Nucleus accumbens (tissue), 56 donors: ENCODE measurements around the gene SH3PXD2A.

Source experiments
- DNase-seq, 56 donors: peaks; one replicate each; lab custom pipeline; 2025; lab: John Stamatoyannopoulos, UW

SH3PXD2A gene

DNA sequence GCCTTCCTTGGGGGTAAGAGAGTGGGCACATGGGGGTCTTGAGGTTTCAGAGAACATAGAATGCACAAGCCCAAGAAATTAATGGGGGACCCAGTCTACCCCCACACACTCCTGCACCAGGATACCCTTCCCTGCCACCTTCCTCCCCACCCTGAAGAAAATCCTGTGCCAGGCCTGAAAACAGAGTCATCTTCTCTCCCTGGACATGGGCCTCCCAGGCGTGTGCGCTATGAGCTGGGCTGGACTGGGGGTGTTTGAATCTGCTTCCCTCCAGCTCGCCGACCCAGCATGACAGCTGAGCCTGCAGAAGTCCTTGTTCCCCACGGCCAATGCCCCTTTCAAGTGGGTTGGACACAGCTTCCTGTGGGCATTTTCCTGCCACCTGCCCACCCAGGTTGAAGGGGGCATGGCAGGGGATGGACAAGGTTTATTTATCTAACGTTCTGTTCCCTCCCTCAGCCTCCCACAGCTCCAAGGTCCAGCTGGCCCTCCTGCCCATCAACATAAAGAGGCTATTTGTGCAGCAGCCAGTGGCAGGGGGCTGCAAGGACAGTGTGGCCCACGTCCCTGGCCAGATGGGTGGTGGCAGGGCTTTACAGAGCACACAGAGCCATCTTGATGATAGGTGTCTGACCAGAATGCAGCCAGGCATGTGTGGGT is 141.0 kb downstream of the SH3PXD2A start:
- peak in 2 of 56 donors; percentile 19 to 28 for DNase-seq

DNA sequence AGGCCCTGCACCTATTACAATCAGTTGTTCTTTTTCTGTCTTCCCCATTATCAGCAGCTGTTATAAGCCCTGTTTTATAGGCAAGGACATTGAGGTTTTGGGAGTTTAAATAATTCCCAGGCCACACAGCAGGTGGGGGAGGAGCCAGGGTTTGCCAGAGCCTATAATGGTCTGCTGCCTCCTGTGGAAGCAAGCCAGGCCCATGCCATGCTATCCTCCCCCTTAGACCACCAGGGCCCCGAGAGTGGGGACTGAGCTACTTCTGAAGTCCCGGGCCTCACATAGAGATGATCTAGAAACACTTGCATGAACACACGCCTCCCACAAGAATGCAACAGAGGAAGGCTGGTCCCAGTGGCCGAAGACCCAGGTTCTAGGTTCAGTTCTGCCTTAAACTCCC is 141.7 kb downstream of the SH3PXD2A start:
- no peak for DNase-seq

DNA sequence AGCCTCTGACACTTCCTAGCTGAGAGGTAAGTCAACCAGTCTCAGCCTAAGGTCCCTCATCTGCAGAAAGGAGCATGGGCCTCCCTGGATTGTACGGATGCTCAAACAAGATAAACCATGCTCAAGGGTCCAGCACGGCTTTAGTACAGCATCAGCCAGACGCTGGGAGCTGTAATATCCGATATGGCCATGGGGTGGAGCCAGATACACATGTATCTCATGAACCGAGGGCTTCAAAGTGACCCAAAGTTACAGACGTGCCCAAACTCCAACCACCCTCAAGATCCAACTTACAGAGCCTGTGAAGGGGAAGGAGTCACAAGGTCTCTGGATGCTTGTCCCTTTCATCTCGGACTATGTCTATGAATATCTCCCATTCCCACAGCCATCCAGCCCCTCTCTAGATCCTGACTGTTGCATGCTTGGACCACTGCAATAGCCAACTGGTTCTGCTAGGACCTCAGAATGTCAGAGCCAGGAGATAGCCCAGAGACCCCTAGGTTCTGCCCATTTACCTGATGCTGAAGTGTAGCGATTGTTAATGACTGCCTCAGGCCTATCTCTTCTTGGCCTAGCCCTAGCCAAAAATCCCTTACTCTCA is 142.4 kb downstream of the SH3PXD2A start:
- peak in 51 of 56 donors; percentile 27 to 93 (median 75) for DNase-seq

DNA sequence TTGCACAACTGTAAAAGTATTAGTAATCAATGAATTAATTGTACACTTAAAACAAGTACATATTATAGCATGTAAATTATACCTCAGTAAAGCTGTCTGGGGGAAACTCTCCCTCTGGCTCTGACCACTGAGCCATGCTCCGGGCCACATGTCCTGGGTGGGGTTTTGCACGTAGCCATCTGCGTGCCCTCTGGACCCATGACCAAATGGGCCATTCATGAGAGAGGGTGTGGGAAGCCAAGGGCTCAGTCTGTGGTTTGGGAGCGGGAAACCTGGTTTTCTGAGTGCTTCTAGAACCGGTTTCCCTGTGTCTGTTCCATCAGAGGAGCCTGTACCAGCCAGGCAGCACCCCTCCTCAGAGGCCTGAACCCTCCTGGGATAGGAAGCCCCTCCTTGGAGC is 143.2 kb downstream of the SH3PXD2A start:
- DNase-seq, result peak in 3 of 56 donors; percentile 27 to 52 (median 48)

DNA sequence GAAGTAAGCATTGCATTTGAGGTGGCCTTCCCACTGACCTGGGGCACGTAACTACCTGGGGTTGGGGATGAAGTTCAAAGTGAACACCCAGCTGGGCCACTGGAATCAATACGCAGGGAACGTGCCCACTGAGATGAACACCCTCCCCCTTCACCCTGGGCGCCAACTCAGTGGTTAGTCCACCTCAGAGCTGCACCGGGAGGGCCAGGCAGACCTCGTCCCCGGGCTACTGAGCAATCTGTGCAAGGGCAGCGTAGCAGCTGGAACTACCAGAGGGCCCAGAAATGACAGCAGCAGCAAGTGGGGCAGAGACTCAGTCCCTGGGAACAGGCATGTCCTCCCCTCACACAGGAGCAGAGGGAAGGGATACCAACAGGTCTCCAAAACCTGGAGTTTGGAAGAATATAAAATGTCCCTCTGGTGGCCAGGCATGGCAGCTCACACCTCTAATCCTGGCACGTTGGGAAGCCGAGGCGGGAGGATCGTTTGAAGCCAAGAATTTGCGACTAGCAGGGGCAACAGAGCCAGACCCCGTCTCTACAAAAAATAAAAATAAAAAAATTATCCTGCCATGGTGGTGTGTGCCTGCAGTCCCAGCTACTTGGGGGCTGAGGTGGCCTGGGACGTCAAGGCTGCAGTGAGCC is 143.9 kb downstream of the SH3PXD2A start:
- peak in 1 of 56 donors; percentile 26 for DNase-seq

DNA sequence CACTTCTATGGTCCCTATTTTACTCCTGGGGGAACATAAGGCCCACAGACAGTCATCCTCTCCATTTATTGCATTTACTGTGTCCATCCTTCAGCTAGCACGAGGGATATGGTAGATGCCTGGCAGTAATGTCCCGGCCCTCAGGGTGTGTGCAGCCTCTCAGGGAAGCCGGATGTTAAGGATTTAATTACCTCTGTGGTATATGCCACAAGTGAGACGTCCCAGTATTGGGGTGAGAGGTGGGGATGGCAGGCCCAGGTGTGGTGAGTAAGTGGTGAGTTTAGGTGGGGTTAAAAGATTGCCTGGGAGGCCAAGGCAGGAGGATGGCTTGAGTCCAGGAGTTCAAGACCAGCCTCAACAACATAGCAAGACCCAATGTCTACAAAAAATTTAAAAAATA is 144.9 kb downstream of the SH3PXD2A start:
- no peak for DNase-seq

DNA sequence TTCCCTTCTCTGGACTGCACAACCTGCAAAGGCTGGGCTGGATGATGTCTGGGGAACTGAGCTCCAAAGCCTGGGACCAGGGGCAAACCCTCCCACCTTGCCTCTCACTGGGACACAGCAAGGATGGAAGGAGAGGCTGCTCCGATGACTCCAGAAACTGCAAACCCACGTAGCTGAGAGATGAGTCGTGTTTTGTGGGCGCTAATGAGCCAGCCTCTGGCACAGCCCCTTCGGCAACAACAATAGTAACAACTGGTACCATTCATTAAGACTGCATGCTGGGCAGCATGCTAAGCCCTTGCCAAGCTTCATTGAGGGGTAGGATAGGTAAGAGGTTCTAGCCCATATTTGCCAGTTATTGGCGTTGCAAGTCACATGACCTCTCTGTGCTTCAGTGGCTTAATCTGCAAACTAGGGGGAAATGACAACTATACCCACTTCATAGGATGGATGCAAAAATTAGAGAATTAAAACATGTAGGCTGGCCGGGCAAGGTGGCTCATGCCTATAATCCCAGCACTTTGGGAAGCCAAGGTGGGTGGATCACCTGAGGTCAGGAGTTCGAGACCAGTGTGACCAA is 145.9 kb downstream of the SH3PXD2A start:
- DNase-seq, result peak in 39 of 56 donors; percentile 21 to 74 (median 46)

DNA sequence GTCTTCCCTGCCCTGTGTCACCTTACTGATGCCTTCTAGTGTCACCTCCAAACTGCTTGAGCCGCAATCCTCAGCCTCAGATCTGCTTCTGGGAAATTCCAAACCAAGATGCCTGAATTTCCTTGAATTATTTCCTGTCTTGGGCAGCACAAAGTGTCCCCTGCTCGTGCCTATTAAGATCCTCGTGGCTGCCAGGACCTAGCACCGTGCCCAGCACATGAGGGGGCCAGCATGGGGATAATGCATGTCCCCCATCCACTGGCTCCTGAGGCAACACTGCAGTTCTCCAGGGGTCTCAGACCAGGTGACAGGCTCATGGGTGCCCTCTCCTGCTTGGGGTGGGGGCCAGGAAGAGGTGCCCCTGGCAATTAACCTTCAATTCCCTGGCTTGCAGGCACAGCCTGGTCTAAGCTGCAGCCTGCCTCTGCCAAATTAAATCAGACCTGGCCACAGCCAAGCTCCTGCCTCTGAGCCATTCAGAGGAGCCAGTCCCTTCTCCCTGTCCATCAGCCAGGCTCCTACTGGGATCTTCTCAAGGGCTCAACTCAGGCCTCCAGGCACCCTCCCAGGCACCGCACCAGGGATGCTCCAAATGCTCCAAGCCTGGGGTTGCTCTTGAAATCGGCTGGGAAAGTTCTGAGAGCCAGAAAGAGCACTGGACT is 146.6 kb downstream of the SH3PXD2A start:
- peak in 2 of 56 donors; percentile 10 to 40 for DNase-seq

DNA sequence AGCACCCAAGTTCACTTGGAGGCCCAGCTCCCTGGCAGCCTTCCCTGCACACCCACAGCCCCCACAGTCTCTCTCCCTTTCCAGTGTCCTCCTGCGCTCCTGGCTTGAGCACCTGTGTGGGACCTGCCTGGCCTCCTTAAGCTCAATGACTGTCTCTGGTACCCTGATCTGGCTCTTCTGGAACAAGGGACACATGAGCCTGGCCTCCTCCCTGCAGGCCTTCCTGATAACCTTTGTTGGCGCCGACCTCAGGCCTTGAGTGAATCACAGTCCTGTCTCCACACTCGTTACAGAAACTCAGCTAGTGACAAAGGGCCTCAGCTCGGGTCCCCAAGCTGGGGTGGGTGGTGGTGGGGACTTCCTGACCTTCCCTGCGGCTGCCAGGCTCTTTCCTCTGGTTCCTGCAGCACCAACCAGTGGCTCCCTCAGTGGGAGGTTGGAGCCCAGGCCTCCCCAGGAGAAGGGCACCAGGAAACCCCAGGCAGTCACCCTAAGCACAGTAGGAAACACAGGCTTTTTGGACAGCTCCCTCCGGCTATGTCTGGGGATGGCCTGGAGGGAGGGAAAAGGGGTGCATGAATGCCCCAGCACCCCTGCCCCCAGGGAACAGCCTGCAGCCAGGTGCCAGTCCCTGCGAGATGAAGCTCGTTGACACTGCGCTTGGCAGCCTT is 147.3 kb downstream of the SH3PXD2A start:
- DNase-seq, result no peak

DNA sequence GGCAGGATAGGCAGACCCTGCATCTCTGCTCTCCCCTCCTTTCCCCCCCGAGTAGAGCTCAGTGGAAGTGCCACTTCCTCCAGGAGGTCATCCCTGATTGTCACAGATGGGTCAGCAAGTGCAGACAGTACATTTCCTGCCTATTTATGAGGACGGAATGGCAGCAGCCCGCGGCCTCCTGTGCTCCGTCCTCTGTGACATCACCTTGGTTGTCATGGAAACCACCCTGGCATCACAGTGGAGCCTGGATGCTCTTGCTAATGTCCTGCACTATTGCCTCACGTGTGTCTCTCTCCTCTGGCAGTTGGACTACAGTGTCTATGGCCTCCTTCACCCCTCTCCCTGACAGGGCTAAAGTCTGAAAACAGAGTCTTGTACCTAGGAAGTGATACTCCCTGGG is 148.6 kb downstream of the SH3PXD2A start:
- no peak for DNase-seq

DNA sequence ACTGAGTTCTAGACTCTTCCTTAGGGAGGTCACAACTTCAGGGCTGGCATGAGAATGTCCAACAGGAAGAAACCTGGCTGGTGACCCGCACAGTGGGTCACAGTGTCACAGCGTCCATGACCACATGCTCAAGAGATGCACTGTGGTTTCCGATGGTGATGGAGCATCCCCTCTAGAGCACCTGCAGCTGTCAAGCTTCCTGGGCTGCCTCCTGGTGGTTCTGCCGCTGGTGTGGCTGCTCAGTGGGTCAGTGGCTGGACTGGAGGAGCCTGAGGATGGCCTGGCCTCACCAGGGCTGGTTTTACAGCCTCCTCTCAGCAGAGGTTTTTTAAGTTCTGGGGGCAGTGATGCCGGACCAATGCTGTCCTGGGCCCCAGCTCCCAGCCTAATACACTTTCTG is 149.3 kb downstream of the SH3PXD2A start:
- DNase-seq, result no peak

DNA sequence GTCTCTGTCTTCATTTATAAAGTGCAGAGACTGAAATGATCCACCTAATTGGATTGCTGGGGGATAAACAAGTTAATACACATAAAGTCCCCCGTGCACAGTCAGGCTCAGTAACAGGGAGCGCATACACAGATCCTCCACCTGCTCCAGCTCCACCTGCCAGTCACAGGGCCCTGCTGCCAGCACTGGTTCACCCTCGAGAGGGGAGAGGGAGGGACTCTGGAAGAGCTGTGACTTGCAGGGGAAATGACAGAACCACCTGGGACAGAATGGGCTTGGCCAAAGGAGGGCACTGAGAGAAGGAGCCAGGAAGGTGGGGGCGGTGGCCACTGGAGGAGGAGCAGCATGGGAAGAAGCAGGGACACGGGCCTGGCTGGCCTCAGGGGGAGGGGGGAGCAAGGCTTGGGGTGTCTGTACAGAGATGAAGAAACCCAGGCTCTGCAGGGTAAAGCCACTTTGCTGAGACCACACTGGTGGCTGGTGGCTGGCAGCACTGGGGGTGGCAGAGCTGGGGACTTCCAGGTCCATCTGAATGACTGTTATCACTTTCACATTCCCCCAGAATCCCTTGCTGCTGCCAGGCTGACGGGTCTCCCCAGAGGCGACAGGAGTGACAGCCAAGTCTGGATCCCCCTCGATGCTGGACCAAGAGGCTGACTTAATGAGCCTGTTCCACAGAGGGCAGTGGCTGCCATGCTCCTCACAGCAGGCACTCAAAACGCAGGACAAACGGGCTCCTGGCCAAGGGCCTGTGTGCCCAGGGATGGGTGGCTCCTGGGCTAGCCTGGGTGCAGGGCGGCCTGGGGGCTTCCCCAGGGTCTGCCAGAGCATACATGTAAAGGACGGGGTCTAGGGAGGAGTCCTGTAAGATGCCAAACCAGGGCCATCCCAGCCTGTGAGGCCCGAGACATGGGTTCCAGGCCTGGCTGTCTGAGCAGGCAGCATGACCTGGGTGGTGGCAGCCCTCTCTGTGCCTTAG is 151.1 kb downstream of the SH3PXD2A start:
- DNase-seq, result no peak

DNA sequence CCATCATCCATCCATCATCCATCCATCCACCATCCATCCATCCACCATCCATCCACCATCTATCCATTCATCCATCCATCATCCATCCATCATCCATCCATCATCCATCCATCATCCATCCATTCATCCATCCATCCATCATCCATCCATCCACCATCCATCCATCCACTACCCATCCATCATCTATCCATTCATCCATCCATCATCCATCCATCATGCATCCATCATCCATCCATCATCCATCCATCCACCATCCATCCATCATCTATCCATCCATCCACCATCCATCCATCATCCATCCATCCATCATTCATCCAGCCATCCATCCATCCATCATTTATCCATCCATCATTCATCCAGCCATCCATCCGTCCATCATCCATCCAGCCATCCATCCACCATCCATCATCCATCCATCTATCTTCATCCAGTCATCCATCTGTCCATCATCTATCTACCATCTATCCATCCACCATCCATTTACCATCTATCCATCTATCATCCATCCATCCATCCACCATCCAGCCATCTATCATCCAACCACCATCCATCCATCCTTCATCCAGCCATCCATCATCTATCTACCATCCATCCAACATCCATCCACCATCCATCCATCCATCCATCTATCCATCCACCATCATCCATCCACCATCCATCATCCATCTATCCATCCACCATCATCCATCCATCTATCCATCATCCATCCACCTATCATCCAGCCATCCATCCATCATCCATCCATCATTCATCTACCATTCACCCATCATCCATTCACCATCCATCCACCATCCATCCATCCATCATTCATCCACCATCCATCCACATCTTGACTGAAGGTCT is 153.8 kb downstream of the SH3PXD2A start:
- DNase-seq, result no peak

DNA sequence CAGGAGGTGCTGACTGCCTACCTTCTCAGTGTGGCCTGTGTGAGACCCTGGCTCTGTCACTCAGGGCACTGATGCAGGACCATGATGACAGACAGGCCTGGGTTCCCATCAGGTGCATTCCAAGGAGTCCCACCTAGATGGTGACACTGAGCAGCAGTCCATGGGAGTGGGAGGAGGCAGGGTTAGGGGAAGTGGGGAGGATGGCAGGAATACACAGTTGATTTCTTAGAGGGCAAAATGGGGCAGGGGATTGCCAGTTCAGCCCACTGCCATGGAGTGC is 155.0 kb downstream of the SH3PXD2A start:
- no peak for DNase-seq

DNA sequence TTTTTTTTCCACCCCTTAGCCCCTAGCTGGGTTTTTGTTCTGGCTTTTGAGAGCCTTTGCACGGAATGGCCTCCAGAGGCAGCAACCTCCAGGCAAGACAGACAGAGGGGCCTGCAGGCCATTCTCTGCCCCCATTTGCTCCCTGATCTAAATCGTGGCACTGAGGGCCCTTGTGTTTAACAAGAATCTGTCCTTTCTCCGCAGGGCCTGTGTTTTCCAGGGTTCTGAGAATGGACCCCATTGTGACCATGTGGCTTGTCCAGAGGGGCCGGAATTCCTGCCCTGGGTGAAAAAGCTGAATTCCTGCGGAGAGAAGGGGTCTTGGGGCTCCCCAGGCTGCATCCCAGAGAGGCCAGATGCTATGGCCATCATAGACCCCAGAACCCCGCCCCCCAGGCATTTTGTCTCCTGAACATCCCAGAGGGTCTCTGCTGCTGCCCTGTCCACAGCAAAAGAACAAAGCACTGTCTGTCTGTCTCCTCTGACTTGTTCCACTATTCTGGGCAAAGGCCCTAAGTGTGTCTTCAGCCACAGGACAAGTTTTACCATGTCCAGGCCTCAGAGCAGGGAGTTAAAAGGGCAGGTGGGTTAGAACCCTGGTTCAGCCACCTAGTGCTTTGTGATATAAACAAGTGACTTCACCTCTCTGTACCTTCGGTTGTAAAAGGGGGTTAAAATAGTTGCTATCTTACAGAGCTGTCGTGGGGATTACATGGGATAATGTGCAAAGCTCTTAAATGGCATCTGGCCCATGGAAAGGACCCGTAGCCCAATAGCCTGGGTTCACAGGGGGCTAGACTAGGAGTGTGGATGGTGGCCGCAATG is 155.6 kb downstream of the SH3PXD2A start:
- DNase-seq, result peak in 46 of 56 donors; percentile 20 to 81 (median 60)

DNA sequence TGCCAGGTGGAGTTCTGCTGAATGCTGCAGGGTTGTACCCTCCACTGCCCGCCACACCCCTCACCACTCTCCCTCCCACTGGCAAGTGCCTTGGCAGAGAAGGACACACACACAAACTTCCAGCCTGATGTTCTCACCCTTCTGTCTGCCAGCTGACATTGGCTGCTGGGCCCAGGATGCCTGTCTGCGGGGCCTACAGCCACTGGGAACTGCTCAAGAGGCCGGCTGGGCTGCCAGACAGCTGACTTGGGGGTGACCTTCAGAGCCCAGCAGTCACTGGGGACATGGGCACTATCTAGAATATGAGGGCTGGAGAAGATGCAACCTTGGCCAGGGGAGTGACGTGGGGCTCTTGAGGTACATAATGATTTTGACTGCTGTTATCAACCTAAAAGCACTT is 157.1 kb downstream of the SH3PXD2A start:
- DNase-seq, result peak in 2 of 56 donors; percentile 10 to 16

DNA sequence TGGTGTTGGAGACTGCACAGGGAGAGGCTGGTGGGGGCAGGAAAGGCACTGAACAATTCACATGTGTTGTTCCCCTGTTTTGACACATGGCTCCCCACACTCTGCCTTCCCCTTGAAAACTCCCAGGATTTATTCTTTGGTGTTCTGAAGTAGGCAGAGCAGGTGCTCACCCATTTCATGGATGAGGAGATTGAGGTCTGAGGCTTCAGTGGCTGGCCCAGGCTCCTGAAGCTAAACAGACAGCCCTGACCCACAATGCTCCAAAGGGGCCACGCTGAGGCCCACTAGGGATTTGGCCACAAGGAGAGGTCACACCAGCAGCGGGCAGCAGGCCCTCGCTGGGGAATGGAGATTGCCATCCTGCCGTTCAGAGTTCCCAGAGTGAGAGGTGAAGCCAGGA is 157.6 kb downstream of the SH3PXD2A start:
- DNase-seq, result no peak
